22Rv1 (cell line): ENCODE measurements around the gene TRIM36.

Experiments used
- H3K27ac ChIP-seq: fragments of 450-650 bp; 2 replicates; pipeline ENCODE4 v1.5.1; 2017
- ZFX ChIP-seq: fragments of 450-650 bp; IDR thresholded peaks from 2 replicates; pipeline ENCODE4 v1.6.1; 2017; ENCODE audit warnings: antibody characterized with exemption, borderline replicate concordance
- TF ChIP-seq, protein P1 (sequence below): fragments of 450-650 bp; IDR thresholded peaks from 2 replicates; pipeline ENCODE4 v1.5.1; 2017; ENCODE audit warnings: mild to moderate bottlenecking

The TRIM36 gene

DNA sequence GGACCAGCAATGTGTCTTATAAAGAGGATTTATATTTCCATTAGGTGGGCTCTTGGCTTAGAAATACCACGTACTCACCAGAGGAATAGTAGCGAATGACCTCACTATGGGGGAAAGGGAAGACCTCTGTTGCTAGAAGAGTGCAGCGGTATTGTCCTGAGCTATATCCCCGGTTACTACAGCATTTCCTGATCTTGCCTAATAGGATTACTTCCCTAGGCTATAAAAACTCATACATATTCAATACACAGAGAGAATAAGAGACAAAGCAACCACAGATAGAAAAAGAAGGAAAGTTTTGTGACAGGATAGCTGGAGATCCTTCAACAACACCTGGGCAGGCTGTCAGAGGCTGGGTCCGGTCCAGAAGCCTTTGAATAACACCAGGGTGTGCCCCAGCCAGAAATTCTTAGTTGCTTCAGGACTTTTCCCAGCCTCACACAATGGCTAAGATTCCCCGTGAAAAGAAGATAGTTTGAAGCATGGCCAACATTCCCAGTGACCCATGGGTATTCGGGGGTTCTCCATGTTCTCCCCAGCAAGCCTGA, 85.4 kb downstream of the TRIM36 start:
- no peak for TF ChIP-seq ZFX
- TF ChIP-seq, protein P1, sequence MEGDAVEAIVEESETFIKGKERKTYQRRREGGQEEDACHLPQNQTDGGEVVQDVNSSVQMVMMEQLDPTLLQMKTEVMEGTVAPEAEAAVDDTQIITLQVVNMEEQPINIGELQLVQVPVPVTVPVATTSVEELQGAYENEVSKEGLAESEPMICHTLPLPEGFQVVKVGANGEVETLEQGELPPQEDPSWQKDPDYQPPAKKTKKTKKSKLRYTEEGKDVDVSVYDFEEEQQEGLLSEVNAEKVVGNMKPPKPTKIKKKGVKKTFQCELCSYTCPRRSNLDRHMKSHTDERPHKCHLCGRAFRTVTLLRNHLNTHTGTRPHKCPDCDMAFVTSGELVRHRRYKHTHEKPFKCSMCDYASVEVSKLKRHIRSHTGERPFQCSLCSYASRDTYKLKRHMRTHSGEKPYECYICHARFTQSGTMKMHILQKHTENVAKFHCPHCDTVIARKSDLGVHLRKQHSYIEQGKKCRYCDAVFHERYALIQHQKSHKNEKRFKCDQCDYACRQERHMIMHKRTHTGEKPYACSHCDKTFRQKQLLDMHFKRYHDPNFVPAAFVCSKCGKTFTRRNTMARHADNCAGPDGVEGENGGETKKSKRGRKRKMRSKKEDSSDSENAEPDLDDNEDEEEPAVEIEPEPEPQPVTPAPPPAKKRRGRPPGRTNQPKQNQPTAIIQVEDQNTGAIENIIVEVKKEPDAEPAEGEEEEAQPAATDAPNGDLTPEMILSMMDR = no peak
- H3K27ac ChIP-seq = no peak overlapping the region

DNA sequence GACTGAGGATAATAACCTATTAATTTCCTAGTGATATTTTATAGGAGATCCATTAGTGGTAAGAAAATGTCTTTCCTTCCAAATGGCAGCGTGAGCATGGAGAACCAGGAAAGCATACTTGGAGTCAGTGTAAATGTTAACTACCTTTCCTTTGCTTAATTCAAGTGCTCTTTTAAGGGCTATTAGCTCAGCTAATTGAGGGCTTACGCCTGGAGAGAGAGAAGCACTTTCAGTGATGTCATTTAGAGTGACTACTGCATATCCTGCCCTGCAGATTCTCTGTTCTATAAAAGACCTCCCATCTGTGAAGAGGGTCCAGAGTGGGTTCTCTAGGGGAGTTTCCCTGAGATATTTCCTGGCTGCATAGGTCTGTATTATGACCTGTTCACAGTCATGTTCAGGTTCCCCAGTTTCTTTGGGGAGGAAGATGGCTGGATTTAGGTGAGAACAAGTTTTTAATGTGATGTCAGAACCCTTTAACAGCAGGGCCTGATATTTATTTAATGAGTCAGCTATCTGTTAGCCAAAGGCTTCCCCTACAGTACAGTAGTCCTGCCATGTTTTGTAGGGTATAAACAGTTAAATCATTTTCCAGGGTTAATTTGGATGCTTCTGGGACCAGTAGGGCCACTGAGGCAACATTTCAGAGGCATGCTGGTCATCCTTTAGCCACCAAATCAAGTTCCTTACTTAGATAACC, 89.6 kb downstream of the TRIM36 start:
- TF ChIP-seq, protein P1 = no peak
- no peak for TF ChIP-seq ZFX
- no peak overlapping the region for H3K27ac ChIP-seq
